Inflammatory macrophage treated with lipopolysaccharide for 1 hour (primary cell): ENCODE measurements around the gene NCR3LG1.

Experiments
- DNase-seq, 2 donors: peaks; one replicate each; pipeline ENCODE4 v3.0.0-alpha.2; 2020 to 2022

The NCR3LG1 gene

DNA sequence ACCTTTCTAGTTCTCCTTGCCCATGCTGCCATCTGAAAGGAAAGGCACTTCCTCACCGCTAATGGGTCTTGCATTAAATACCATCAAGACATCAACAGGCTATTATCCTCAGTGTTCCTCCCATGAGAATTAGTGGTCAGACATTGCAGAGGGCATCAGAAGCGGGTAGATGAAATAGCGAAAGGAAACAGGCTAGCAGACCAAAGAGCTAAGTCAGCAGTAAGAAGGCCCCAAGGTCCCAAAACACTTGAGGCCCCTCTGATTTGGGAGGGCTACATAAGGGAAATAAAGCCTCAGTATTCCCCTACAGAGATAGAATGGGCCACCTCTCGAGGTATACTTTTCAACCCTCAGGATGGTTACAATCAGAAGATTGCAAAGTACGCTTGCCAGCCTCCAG lies 23.9 kb downstream of the NCR3LG1 start:
- DNase-seq: no peak

DNA sequence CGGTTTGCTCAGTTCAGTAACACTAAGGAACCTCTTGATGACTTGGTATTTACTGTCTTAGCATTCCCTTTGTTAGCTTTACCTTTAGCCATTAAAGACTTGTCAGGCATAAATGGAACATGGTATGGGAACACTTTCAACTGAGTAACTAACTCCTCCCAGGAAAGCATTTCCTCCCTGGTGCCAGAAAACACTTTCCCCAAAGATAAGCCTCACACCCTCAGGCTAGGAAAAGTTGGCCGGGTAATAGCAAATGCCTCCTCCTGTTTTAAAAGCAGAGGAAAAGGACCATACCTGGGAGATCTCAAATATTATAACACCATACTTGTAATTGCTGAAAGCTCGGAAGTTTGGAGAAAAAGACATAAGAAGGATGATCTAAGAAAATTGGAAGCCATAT lies 24.9 kb downstream of the NCR3LG1 start:
- DNase-seq: no peak

DNA sequence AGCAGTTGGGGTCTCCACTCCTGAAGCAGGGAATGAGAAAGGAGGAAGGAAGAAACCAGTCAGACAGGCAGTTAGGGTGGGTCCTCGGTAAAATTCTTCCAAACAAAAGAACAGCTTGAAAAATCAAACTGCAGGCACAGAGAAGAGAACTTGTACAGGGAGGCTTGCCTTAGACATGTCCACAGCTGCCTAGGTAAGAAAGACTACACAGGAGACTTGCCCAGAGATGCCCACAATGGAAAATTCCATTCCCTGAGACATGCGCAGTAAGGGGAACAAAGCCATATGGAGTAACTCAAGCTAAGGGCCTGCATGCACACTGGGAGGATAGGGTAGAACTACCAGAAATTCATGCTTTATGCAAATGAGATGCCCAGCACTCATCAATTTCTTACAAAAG lies 27.1 kb downstream of the NCR3LG1 start:
- no peak for DNase-seq

DNA sequence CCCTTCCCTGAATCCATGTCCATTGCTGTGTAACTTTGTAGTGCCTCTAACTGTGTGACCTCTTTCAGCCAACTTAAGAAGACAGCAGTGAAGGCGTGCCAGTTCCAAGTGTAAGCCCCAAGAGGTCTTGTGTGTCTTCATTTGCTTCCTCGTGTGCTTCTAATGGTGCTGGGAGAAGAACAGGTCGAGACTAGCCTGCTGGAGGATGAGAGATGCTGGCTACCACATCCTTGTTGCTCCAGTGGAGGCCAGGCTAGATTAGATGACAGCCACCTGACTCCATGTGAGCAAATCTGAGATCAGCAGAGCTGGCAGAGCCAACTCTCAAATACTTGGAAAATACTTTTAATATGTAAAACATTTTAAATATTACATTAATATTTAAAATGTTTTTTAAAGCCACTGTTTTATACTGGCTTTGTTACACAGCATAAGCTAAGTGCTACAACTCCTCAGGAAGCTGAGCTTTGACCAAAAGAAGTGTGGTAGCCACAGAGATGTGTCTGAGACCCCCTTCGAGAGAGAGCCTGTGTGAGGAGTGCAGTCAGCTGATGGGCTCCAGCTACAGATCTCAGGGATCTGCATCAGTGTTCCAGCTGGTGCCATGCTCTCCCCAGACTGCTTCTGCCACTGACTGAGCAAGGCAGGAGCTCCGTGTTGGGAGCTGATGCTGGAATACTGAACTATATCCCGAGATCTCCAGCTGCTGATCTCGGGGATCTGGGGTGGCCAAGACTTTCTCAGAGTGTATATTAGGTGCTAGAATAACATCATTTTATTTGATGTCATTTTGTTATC lies 28.0 kb downstream of the NCR3LG1 start:
- no peak for DNase-seq

DNA sequence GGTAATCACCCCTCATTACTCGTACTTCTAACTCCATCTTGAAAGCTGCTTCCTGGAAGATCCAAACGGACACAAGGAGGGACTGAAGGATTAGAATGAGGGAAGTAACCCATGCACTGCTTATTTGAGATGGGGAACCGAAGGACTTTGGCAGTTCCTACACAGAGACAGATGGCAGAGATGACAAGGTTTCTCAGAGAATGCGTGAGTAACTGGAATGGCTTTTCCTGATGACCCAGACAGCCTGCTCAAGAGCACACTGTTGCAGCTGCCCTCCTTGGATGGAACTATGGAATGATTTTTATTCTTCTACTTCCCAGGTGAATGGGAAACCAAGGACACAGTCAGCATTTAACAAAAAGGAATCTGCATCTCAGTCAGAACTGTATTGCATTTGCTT lies 29.6 kb downstream of the NCR3LG1 start:
- no peak for DNase-seq

DNA sequence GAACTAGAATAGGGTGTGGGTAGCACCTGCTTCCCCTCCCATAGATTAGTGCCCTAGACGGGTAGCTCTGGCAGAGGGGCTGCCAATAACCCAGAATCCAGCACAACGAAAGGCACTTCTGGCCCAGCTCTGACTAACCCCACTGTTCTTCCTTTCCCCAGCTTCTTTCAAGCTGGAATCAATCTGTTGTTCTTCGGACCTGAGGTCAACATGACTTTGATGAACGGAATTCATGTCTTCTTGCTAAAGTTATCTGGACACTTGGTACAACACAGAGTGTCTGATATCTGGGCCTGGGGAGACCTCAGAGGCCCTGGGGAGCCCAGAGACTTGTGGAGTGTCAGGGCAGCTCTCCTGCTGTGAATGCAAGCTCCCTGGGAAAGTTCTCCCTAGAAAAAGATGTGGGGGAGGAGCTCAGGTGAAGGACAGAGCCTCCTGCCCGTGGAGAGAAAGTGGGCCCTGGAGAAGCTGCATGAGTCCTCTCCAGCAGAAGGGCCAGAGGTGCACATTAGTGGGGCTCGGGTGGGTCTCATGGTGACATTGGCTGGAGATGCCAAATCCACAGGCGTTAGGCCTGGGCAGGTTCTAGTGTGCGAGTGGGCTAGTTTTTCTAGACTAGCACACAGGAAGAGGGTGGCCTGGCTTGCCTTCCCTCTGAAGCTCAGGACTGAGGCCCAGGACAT lies 30.6 kb downstream of the NCR3LG1 start:
- DNase-seq: no peak

DNA sequence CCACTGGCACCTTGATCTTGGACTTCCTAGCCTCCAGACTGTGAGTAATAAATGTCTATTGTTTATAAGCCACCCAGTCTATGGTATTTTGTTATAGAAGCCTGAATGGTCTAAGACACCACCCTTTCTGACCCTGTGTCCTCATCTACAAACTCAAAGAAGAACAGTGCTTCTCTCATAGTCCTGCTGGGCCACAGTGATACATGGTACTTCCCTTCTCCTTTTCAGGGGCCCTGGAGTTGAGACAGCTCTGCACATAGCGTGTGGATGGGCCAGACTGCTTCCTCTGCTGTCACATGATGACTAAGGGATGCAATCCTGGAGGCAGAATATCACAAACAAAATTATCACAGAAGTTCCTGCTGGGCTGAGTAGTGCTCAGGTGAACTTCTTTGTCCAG lies 31.9 kb downstream of the NCR3LG1 start:
- peak; percentile 77 to 87 for DNase-seq

DNA sequence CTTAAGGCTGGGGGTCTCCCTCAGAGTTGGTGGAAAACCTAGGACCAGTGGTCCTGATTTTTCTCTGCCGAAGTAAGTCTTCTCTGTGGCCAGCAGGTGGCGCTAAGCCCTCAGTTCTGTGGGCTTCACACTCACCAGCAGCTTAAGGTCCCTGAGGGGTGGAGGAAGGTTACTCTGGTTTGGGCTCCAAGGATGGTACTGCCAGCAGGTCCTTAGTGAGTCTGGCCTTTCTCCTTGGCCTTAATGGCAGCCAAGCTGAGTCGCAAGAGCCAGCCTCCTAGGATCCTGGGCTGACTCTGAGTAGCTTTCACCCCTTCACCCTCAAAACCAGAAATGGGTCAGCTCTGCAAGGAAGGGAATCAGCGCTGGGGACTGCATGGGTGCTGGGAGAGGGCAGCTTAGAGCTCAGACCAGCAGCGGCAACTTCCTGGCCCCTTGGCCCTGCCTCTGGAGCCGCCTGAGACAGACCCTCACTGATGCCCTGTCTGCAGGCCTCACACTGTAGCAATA lies 32.5 kb downstream of the NCR3LG1 start:
- peak; percentile 52 to 78 for DNase-seq

DNA sequence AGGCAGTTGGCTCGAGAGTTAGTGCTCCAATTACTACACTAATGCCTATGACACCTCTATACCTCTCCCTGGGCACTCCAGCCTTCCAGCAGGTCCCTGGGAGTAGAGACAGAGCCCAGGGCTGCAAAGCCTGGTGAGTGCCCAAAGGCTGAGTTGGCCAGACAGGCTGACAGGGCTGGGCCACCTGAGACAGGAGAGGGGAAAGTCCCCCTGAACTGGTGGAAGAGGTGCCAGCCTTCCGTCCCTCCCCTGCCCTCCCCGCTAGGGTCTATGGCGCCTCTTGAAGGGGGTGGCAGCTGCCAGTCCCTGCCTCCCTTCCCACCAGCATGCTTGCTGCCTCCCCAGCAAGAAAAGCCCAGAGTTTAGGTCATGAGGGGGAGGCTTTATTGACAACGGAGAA lies 33.9 kb downstream of the NCR3LG1 start:
- no peak for DNase-seq

DNA sequence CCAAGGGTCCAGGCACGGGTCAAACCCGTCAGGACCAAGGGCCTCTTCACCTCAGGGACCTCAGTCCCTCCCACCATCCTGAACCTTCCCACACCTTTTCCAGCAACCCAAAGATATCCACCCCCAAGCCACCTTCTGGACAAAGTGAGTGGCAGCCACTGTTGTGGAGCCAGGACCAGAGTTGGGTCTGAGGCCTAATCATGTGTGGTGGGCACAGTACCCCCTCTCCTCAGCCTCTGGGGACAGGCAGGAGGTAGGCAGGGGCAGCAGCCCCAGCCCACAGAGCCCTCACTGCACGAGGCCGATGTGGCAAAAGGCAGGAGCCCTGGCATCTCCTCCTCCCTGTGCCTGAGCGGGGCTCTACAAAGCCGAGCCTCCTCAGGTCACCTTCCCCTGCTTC lies 34.3 kb downstream of the NCR3LG1 start:
- no peak for DNase-seq

DNA sequence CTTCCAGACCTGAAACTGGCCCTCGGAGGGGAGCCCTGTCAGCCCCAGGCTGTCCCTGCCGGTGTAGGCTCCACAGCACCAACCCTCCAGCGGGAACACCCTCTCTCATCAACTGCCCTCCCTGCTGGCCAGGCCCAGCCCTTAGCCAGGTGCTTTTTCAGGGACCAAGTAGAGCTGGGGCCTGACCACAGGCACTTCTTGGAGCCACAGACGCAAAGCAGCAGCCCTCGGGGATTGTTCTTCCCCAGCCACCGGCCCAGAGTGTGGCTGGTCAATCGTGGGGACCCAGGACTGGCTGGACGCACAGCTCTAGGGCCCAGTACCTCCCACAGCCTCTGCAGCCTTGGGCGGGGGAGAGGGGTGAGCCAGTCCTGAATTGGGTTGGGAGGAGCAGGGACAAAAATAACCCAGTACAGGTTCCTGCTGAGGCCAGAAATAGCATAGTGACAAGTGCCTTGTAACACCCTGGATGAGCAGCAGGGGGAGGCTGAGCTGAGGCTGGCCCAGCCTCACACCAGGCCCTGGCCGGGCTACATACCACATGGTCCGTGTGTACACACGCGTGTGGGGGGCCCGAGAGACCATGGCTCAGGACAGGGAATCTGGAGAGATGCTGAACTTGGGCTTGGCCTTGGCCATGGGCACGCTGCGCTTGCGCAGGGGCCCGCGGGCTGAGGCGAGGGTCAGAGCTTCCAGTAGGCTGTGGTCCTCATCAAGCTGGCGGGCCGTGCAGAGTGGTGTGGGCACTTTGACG lies 34.9 kb downstream of the NCR3LG1 start:
- DNase-seq: peak; percentile 42 to 63

DNA sequence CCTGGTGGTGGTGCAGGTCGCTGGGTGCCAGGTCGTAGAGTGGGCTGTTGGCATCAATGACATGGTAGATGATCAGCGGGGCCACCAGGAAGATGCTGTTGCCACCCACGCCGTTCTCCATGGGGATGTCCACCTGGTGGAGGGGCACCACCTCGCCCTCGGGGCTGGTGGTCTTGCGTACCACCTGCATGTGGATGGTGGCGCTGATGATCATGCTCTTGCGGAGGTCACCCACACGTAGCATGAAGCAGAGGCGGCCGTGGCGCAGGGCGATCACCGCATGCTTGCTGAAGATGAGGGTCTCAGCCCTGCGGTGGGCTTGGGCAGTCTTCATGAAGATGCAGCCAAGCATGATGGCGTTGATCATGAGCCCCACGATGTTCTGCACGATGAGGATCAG lies 35.7 kb downstream of the NCR3LG1 start:
- DNase-seq: no peak

DNA sequence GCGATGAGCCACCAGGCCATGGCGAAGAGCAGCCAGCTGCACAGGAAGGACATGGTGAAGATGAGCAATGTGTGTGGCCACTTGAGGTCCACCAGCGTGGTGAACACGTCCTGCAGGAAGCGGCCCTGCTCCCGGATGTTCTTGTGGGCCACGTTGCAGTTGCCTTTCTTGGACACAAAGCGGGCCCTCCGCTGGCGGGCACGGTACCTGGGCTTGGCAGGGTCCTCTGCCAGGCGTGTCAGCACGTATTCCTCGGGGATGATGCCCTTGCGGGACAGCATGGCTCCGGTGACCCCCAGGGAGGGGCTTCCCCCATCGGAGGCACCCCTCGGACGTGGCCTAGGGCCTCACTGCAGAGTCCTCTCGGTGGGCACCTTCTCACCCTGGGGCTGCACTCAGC lies 36.2 kb downstream of the NCR3LG1 start:
- DNase-seq: no peak

DNA sequence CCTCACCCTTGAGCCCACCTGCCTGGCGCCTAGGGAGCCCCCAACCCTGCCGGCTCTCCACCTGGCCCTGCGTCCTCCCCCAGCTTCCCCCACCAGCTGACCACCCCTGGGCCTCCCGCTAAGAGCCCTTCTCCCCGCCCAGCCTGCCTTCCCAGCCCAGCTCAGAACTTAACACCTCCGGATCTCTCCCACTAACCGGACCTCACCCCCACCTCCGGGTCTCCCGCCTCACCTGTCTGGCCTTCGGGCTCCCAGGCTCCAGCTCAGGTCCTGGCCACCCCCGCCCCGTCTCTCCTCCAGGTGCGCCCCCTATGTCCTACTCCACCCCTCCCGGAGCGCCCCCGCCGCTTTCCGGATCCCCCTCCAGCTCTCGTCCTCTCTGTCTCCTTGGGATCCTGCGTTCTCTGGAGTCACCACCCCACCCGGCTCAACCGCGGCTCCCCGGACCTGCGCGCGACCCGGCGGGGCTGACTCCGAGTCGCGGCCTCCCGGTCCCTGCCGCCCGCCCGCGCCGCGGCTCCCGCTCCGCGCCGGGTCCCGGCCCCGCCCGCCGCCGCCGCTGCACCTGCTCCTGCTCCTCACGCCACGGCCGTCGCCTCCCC lies 37.1 kb downstream of the NCR3LG1 start, which contains the start of gene KCNJ11:
KCNJ11 (minus strand) TSS at position 51 of the 602 bp plus-strand sequence. CDS start 568 bp downstream, outside the sequence.
- no peak for DNase-seq

DNA sequence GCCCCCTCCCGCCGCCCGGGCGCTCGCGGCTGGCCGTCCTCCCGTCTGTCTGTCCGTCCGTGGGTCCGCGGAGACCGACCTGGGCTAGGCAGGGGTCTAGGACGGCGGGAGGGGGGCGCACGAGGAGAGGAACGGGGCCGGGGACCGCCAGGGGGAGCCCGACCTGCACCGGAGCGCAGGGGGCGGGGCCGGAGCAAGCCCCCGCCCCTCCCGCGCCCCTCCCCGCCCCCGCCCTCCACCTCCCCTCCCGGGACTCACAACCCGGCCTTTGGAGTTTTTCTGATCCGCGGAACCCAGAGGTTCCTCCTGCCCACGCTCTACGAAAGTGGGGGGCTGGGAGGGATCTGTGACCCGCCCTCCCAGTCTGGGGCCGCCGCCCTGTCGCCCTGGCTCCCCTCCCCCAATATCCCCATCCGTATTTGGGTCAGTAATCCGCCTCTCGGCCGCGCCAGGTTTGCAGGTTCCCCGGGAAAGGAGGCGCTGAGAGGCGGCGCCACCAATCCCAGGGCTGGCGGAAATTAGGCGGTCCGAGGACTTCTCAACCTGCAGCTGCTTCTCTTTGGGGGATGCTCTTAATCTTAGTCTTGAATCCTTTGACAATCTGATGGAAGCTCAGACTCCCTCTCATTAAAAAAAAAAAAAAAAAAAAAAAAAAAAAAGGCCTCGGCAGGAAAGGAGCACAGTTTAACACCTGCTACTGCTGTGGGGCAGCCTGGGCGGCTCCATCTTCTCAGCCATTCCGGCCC lies 37.8 kb downstream of the NCR3LG1 start:
- peak; percentile 50 to 56 for DNase-seq

DNA sequence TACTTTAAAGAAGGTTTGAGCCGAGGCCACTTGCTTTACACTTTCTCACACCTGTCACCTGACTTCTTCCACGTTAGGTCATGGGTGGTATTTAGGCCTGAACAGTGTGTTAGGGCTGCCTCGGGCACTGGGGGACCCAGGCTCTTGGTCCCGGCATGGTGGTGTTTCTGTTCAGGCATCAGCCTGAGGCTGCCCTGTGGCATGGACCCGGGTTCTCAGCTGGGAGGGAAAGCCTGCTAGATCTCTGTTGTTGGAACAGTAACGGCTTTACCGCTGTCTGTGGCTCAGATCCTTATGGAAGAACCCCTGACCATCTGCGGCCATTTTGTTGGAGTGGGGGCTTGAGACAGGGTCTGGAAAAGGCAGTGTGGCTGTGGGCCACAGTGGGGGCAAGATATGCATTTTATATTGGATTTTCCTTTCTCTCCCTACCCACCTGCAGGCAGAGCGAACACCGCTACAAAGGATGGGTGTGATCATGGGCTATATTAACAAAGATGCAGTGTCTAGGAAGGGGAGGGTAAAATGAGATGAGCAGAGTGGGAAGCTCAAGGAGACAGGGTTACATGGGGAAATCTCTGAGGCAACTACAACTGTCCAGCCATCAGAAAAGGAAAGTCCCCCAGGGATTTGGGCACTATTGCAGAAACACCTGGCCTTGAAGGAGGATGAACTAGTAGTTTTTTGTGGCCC lies 38.5 kb downstream of the NCR3LG1 start:
- DNase-seq: no peak

DNA sequence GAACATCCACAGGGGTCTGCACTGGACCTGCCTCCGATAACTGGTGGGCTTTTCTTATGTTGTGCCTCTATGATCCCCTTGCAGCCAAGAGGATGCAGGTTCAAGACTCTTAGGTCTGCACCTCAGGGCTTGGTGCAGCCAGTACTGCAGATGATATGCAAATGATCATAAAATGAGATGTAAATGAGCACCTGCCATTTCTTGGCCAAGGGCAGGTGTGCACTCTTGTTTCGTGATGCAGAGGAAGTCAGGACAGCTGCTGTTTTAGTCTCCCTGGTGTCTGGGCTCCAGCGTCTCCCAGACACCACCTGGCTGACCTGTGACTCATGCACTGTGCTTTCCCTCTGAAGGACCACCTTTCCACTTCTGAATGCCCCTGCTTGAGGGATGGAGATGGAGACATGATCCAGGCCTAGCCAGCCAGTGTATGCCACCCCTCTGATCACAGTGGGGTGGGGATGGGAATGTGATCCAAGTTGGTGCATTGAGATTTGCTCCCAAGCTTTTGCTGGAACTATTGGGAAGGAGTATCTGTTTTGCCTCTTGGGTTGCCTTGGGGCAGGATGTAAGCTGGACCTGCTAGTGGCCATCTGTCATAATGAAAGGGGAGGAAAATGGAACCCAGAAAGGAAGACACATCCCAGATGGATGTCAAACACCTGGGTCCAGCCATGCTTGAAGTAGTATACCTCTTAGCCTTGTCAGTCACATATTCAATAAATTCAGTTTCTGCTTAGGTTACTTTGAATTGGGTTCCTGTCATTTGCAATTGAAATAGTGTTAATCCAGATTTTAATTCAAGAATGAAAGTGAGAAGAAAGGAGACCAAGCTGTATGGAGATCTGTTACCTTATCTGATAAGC lies 40.1 kb downstream of the NCR3LG1 start:
- no peak for DNase-seq

DNA sequence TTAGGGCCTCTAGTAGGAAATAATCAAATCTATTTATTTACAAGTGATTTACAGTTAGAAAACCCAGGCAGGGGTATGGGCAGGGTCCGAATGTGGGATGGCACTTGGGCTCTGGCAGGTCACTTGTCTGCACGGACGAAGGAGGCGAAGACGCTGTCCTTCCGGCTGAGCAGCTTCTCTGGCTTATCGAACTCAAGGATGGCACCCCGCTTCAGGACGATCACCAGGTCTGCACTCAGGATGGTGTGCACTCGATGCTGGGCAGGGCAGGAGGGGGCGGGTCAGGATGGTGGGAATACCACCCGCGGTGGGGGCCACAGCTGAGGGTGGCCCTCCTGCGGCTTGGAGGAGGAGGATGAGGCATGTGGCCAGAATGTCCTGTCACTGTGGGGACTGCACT lies 41.3 kb downstream of the NCR3LG1 start:
- no peak for DNase-seq

DNA sequence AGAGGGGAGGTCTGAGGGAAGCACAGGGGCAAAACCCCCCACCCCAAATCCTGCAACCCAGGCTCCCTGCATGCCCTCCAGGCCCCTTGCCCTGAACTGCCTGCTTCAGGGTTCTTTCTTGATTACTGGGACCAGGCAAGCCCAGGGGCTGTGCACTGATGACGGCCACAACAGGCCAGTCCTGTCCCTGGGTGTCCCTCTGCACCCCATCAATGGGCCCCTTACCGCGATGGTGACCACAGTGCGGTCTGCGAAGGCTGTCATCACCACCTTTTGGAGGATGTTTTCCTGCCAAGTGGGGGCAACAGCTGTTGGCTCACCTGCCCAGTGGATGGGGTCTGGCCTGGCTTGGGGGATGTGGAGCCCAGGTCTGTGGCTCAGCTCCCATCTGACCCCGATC lies 41.9 kb downstream of the NCR3LG1 start:
- no peak for DNase-seq

DNA sequence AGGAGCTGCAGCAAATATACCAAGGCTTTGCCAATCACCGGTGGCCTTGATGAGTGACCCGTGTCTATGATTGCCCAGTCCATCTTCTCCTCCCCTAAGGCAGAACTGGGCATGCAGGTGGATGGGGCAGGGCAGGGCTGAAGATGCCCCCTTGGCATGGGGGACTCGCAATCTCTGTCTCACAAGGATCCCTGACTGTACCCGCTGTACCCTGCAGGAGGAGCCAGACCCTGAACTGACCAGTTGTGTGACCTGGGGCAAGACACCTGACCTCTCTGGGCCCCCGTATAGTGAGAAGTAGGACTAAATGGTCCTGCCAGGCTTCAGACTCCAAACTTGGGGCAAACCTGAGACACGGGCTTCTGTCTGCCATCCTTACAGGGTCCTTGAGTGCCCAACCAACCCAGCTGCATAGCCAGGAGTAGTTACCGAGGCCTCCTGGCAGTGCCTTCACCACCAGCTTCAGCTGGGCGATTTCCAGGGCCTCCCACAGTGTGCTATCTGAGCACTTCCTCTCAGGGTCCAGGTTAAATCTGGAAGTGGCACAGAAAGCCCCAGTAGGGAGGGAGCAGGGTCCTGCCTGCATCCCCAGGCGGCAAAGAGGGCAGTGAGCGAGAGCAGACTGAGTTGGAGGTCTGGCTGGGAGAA lies 43.3 kb downstream of the NCR3LG1 start:
- DNase-seq: no peak
